Psoas muscle (tissue), 8 donors: Measurements from ENCODE around the gene PAX8. TPM values are rescaled to one million over a fixed set of nuclear protein-coding genes. Genes with fewer than 3 reads are reported as not detected.

Experiments
- ATAC-seq, 4 donors: fragments of 200-7000 bp; cut with Tn5 transposase; one replicate each; pipeline ENCODE4 v1.9.1; 2020; ENCODE audit warnings: moderate library complexity in 3 of 4, mild to moderate bottlenecking in 2 of 4
- DNase-seq, 2 donors: peaks; one replicate each; pipeline ENCODE4 v3.0.0-alpha.2; 2020
- H3K27ac ChIP-seq: fragments of 200-600 bp; one replicate; pipeline ENCODE4 v1.8.0; 2022
- H3K27me3 ChIP-seq, 3 donors: fragments of 200-600 bp in 1 of 3; one replicate each; pipeline versions ENCODE4 v1.6.1 to v1.8.0; 2013 to 2022; ENCODE audit warnings: low read length in 2 of 3, mild to moderate bottlenecking in 2 of 3, moderate library complexity in 1 of 3; ENCODE audit not compliant: insufficient read depth in 3 of 3
- H3K36me3 ChIP-seq, 2 donors: fragments of 200-600 bp in 1 of 2; one replicate each; pipeline versions ENCODE4 v1.6.1 to v1.8.0; 2013 to 2022; ENCODE audit warnings: low read depth in 1 of 2, mild to moderate bottlenecking in 1 of 2, moderate library complexity in 1 of 2; ENCODE audit not compliant: insufficient read depth in 1 of 2
- H3K4me1 ChIP-seq: fragments of 200-600 bp; one replicate; pipeline ENCODE4 v1.8.0; 2022
- H3K4me3 ChIP-seq: fragments of 200-600 bp; one replicate; pipeline ENCODE4 v1.8.0; 2022; ENCODE audit warnings: mild to moderate bottlenecking
- H3K9me3 ChIP-seq: fragments of 200-600 bp; one replicate; pipeline ENCODE4 v1.8.0; 2022
- WGBS, 3 donors: extraction: QIAGEN DNeasy Blood & Tissue Kit; methylation state at CpG; one replicate each; pipeline versions ENCODE4 v1.1.6 to v1.1.7; 2013; 5-methylcytosine and 5-hydroxymethylcytosine counted together
- intact Hi-C, 2 donors: fragments of 100-400 bp; cut with DNase I; formaldehyde crosslinking; loops; one replicate each; pipeline versions ENCODE4 v1.11.0 to v1.14.2; 2022
- polyA plus RNA-seq, 3 donors: library from polyadenylated mRNA; stranded (reverse); fragments of 200-250 nt; gene quantifications; one replicate each; pipeline ENCODE4 v1.2.3, GENCODE V29; 2013
- total RNA-seq, 4 donors: library from RNA; stranded (reverse); fragmentation: NEBNext Ultra II Directional in 2 of 4; extraction: Animal tissue kit (Norgen Biotek cat#: 25700) in 2 of 4; gene quantifications; one replicate each; pipeline versions ENCODE4 v1.2.1 to v1.2.4, GENCODE V29; 2021 to 2023
- TF ChIP-seq, protein P1 (sequence below): fragments of 200-600 bp; IDR thresholded peaks from one replicate; pipeline ENCODE4 v1.8.0; 2022; ENCODE audit warnings: antibody characterized with exemption
- donor health status: healthy with polysubstance abuse.
- donor health status: DM: no; HTN: no; CAD: no; lungs with moderate emphysema.
- donor health status: Bipolar disorder and iron deficiency.
- donor health status: healthy.
- donor health status: DM: yes; HTN: yes; CAD: no.
- donor health status: DM: no; HTN: no; CAD: no.
- donor health status: DM: no; HTN: no; CAD: no.
- donor health status: DM: yes; HTN: yes; CAD: no.

The PAX8 gene
- total and polyA plus RNA-seq, 7 donors = 0.12 to 3.1 (median 0.35) TPM; not detected in 1

GRCh38 chr2:113260991-113261390, 17.7 kb downstream of the PAX8 start:
- Histone ChIP-seq H3K4me1 (no peaks in the 10 kb centered on the region), H3K27ac (no peak overlapping the region), H3K36me3 (no peaks in the 10 kb centered on the region), H3K9me3 (no peaks in the 10 kb centered on the region), H3K4me3 (no peak overlapping the region), H3K27me3 (no peaks in the 10 kb centered on the region)
- intact Hi-C loops = no loop called here
- DNase-seq = no peak
- no peak for ATAC-seq
- TF ChIP-seq, protein P1, sequence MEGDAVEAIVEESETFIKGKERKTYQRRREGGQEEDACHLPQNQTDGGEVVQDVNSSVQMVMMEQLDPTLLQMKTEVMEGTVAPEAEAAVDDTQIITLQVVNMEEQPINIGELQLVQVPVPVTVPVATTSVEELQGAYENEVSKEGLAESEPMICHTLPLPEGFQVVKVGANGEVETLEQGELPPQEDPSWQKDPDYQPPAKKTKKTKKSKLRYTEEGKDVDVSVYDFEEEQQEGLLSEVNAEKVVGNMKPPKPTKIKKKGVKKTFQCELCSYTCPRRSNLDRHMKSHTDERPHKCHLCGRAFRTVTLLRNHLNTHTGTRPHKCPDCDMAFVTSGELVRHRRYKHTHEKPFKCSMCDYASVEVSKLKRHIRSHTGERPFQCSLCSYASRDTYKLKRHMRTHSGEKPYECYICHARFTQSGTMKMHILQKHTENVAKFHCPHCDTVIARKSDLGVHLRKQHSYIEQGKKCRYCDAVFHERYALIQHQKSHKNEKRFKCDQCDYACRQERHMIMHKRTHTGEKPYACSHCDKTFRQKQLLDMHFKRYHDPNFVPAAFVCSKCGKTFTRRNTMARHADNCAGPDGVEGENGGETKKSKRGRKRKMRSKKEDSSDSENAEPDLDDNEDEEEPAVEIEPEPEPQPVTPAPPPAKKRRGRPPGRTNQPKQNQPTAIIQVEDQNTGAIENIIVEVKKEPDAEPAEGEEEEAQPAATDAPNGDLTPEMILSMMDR = no peak
- 62 to 77% (median 63%) methylated on average over 6 of the region's 6 CpGs for WGBS, 3 donors

DNA sequence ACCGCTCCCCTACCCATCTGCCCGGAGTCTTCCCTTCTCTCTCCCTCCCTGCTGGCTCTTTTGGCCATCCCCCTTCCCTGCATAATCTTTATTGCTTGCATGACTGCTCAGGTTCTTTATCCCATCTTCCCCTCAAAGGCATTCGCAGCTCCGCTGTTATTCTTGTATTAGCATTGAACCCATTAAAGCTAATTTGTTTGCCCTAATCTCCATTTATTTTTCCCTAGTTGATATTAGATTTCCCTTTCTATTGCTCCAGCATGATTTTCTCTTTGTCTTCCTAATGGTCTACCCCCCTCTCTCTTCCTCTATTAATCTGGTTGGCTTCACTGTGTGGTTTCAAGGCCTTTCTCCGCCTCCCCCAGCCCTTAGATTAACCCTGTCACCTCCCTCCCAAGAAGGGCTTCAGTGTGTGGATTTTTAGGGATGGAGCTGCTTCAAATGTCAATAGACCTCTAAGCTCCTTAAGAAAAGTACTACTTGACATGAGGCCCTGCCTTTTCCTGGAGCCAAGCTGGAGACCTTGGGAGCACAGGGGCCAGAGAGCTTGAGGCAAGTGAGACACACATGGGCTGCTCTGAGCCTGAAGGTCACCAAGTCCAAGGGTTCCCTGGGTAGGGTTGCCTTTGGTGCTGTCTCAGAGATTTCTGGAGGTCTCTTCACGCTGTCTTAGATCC, 20.1 kb downstream of the PAX8 start:
- intact Hi-C loops = no loop called here
- Histone ChIP-seq H3K9me3 (no peaks in the 10 kb centered on the region), H3K27me3 (no peaks in the 10 kb centered on the region), H3K4me3 (no peak overlapping the region), H3K27ac (no peak overlapping the region), H3K4me1 (no peaks in the 10 kb centered on the region), H3K36me3 (no peaks in the 10 kb centered on the region)
- DNase-seq = no peak
- no peak for ATAC-seq
- TF ChIP-seq, protein P1 = no peak
- WGBS, 3 donors = 85 to 93% (median 92%) methylated on average over 6 of the region's 6 CpGs

DNA sequence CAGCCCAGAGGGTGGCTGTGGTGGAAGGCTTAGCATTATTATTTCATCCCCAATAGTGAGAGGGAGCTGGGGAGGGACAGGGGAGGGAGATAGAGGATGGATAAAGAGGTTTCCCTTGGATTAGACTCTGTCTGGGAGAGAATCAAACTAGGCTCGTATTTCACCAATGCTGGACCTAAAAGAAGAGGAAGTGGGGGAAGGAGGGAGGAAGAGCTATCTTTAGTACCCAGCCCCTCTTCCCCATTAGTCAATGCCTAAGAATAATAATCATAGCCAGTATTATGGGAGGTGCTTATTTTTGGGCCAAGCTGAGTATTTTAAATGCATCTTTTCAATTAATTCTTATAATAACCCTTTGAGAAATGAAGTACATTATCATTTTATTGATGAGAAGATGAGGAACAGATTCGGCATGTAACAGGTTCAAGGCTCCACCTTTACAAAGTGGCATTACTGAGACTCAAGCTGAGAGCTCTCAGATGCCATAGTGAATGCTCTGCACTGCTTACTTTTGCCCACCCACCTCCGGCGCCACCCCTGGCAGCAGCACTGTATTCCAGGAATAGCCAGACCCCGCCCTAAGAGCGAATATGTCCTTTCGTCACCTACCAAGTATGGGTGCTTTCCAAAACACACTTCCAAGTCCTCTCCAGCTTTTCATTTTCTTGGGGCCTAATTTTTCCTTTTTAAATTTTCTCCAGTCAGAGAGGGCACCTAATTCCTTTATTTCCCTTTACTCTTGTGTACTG, 21.0 kb downstream of the PAX8 start:
- TF ChIP-seq, protein P1 = no peak
- whole genome bisulfite sequencing, 3 donors = 29 to 49% (median 47%) methylated on average over 7 of the region's 7 CpGs
- ATAC-seq = peak in 3 of 4 donors; percentile 42 to 89 (median 78)
- DNase-seq = no peak
- intact Hi-C loops = no loop called here
- no peaks in the 10 kb centered on the region for H3K9me3 ChIP-seq
- H3K4me3 ChIP-seq = no peak overlapping the region
- H3K36me3 ChIP-seq = no peaks in the 10 kb centered on the region
- no peak overlapping the region for H3K27ac ChIP-seq
- peaks cover 0 to 2% (median 0%) of the 10 kb centered on the region in 3 donors for H3K27me3 ChIP-seq
- no peaks in the 10 kb centered on the region for H3K4me1 ChIP-seq

DNA sequence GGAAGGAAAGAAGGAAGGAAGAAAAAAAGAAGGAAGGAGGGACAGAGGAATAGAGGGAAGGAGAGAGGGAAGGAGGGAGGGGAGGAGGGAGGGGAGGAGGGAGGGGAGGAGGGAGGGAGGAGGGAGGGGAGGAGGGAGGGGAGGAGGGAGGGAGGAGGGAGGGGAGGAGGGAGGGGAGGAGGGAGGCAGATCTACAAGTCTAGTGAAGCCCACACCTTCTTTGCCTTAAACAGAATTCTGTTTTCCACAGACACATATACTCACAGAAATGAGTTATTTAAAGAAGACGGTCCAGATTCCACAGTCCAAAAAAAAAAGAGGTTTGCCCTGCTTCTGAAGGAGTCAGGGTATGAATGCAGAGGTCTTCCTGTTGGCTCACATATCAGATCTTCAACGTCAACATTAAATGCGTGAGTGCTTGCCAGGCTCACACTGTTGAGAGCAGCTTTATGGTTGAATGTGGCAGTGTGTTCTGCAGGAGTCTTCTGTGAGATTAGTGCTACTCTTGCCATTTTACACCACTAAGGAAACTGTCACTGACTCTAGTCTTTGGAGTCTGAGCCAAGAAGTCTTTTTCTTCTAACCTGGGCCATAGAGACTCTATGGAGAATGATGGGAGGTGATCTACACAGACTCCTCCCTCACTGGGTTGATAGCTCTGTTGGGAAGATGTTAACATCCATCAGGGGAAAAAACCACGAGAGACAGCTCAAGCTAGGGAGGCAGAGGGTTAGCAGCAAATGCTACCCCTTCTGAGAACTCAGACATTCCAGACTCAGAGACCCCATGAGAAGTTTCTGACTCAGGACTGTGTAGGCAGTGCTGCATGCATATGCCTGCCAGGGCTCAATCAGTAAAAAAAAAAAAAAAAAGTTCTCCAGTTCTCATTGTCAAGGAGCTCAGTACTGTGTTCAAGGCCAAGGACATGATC, 23.3 kb downstream of the PAX8 start:
- H3K4me1 ChIP-seq = no peaks in the 10 kb centered on the region
- 58 to 68% (median 67%) methylated on average over 4 of the region's 4 CpGs for WGBS, 3 donors

More for the DNA sequence above, 23.3 kb downstream of the PAX8 start:
- Histone ChIP-seq H3K27me3 (peaks cover 0 to 2% (median 0%) of the 10 kb centered on the region in 3 donors), H3K9me3 (no peaks in the 10 kb centered on the region), H3K4me3 (no peak overlapping the region), H3K27ac (no peak overlapping the region), H3K36me3 (no peaks in the 10 kb centered on the region)
- intact Hi-C loops = no loop called here
- no peak for DNase-seq
- no peak for ATAC-seq
- TF ChIP-seq, protein P1 = no peak
